NCI-H2171 treated with DMSO at 0.1 percent for 48 hours (cell line): Measurements from ENCODE around the gene VDAC1.
"Not testable (repeated sequence)": the region's sequence is repeated elsewhere in the genome, so short reads cannot be mapped to it uniquely, and the experiment has no call there.

Experiments
- DNase-seq: peaks from one replicate; lab custom pipeline; 2025; lab: John Stamatoyannopoulos, UW

The VDAC1 gene

DNA sequence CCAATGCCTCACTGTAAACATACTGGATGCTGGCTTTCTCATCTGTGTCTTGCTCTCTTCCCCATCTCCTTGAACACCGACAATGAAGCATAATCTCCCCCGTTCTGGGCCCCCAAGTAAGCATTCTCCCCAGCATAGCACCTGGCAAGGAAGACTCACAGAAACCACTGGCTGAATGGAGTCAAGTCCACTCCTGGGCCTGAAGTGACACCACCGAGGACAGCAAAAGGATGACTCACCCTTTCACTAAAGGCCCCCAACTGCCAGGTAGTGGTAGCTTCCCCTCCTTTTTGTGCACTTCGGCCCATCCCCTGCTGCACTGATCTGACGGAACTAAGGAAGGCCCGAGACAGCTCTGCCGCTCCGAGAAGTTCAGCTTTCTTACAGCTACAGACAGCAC, 9.4 kb downstream of the VDAC1 start:
- DNase-seq: no peak

DNA sequence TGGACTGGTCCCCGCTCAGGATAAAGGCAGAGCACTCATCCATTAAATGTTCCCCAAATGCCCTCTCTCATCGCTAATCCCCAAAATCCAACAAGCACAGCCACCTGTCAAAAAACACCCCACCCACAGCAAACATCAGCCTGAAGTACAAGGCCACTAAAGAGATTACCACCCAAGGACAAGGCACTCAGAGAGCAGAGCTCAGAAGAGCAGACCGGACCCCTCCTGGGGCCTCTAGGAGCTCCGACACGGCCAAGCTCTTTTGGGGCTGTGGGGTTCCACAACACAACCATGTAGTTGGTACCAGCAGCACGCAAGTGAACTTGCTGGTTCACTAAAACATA, 9.8 kb downstream of the VDAC1 start:
- DNase-seq: no peak

DNA sequence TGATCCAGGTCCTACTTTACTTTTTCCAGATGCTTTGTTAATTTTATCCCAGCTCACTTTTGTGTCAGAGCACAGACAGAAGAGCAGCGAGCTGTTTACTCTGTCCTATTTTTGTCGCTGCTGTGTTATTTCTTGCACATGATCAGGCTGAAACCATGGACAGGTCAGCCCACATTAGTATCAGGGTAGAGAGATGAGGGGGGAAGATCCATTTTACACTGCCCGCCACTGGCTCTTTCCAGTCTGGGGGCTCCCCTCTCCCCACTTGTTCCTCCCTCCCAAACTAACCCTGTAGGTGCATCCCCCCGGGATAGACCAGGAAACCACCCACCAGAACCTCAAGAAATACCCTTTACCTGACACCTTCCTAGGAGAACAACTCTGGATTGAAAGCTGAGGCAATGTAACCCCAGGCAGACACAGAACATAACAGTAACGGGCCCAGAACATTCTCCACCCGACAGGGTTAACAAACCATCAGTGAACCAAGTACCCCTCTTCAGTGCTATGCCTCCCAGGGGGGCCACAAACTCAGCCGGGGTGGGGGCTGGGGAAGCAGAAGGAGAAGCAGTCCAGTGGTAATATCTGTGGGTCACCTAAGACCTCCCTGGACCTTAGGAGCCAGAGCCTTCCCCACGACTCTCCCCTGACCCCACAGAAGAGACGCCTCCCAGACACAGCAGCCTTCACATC, 10.3 kb downstream of the VDAC1 start:
- DNase-seq: no peak

- peak; percentile 55 for DNase-seq
These were observed 11.4 kb downstream of the VDAC1 start for GRCh38 chr5:133993185-133993936.

- peak; percentile 81 for DNase-seq
These were observed 12.2 kb downstream of the VDAC1 start for GRCh38 chr5:133992429-133993155.

GRCh38 chr5:133991171-133991910, 13.4 kb downstream of the VDAC1 start:
- DNase-seq: no peak

- peak; percentile 50 for DNase-seq
These were observed 14.4 kb downstream of the VDAC1 start for GRCh38 chr5:133990396-133990795.

DNA sequence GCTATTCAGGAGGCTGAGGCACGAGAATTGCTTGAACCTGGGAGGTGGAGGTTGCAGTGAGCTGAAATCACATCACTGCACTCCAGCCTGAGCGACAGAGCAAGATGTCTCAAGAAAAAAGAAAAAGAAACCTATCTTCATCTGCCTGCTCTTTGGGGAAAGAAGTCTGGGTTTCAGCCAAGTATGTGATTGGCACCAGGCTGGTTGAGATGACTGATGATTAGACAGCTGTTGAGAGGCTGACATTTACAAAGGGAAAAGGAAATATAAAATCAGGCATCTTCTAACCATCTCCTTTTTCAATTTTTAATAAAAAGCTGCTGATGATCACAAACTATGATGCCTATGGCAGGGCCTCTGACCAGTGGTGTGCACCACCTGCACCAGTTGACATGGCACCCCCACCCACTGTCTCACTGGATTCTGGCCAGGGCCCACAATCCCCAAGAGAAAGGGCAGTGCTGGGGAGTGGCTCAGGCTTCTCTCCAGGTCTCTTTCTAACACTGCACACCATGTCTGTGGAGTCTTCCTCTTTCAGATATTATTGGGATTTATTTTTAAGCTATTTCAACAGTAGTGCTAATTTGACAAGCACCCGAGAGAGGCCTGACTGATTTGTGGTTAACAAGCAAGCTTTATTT, 19.1 kb downstream of the VDAC1 start:
- DNase-seq: peak; percentile 23

- no peak for DNase-seq
These were observed 21.1 kb downstream of the VDAC1 start for GRCh38 chr5:133983674-133984073.

DNA sequence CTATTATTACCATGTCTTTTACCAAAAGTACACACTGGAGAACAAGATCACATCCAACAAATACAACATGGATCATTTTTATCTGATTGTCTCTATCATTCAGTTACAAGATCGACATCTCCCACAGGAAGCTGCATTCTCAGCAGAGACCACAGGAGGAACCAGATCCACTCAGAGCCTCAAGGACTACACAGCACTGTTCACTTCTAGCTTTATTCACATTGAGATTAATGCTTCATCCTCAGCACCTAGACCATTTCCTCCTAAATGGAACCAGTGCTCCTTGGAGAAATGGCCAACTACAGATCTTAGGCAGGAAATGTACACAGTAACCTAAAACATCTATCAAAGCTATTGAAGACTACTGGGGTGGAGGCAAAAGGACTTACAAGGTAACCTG, 23.1 kb downstream of the VDAC1 start:
- DNase-seq: no peak

DNA sequence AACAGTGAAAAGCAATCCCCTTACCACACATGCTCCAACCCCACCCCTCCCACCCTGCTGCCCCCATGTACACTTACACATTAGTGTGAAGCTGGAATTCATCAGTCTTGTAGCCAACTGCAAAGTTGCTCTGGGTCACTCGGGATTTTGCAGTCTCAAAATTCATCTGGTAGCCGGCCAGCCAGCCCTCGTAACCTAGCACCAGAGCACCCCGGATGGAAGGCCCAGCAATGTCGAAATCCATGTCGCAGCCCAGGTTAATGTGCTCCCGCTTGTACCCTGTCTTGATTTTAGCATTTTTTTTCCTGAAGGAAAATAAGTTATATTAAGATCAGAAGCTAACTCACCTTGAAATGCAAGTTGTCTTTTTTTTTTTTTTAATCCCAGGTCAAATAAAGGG, 24.1 kb downstream of the VDAC1 start:
- DNase-seq: no peak

DNA sequence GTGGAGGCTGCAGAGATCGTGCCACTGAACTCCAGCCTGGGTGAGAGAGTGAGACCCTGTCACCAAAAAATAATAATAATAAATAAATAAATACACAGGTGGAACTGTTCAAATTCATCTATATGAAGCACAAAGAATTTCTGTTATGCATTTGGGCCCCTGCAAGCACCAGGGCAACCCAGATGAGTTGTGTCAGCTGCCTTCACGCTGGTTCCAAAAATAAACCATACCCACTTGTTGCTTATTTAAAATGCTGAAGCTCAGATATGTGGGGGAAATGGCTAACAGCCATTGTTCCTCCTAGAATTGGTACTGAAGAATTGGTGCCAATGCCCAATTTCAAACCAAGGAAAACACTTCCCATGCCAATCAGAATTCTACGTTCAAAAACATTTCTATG, 25.8 kb downstream of the VDAC1 start:
- DNase-seq: no peak

DNA sequence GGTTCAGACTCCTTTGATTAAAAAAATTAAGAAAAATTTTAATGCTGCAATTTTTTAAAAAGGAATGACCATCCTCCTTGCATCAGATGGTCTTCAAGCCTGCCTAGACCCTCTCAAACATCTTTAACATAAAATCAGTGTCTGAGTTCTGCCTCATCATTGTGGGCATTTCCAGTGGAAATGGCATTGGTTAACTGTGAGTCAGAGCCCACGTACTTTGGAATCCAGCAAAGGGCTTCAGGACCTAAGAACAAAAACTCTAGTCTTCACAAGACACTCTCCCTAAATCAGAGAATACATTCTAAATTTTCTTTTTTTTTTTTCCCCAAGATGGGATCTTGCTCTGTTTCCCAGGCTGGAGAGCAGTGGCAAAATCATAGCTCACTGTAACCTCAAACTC, 26.9 kb downstream of the VDAC1 start:
- DNase-seq: no peak

DNA sequence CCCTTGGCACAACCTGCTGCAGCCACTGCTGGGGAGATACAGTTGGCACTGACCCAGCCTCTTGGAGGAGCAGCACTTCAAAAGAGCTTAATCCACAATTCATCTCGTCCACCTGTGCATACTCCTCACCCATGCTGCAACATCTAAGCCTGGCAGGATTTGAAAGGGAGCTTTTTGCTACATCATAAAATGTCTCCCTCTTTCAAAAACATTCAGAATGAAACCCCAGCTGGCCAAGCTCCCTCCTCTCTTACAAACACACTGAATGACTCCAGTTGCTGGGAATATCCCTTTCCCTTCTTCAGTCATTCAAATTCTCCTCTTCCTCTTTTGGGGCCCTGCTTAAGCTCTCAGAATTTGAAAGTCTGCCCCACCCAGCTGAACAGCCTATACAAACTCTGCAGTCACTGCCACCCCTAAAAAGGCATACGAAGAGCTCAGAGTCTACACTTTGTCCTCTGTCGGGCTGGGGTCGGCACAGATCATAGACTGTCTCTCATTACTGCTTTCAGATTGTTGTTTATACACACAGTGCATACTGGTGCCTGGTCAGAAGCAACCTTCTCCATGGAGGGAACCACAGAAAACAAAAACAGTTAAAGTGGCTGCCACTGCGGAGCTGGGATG, 27.5 kb downstream of the VDAC1 start:
- DNase-seq: peak; percentile 38

DNA sequence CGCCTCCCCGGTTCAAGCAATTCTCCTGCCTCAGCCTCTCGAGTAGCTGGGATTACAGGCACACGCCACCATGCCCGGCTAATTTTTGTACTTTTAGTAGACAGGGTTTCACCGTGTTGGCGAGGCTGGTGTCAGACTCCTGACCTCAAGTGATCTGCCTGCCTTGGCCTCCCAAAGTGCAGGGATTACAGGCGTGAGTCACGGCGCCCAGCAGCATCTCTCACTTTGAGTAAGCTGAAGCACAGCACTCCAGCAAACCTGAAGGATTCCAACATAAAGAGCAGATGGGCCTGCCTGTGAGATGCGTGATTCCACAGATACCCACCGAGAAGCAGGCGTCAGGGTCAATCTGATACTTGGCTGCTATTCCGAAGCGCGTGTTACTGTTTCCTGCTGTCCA, 29.2 kb downstream of the VDAC1 start:
- DNase-seq: not testable (repeated sequence)

DNA sequence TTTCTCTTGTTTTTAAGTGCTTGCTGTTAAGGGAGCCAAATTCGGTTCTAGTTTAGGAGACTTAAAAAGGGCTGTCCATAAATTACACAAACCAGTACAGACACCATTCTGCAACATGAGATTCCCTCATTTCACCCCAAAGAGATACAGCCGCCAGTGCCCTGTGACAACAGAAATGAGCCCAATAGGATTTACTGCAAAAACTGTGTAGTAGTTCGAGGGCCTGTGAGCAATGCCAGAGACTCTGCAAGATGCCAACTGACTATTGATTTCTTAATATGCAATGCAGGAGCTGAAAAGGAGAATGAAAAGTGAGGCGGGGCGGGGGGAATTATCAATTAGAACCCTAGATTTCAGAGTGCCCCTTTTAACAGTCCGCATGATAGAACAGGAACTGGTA, 30.6 kb downstream of the VDAC1 start:
- no peak for DNase-seq

DNA sequence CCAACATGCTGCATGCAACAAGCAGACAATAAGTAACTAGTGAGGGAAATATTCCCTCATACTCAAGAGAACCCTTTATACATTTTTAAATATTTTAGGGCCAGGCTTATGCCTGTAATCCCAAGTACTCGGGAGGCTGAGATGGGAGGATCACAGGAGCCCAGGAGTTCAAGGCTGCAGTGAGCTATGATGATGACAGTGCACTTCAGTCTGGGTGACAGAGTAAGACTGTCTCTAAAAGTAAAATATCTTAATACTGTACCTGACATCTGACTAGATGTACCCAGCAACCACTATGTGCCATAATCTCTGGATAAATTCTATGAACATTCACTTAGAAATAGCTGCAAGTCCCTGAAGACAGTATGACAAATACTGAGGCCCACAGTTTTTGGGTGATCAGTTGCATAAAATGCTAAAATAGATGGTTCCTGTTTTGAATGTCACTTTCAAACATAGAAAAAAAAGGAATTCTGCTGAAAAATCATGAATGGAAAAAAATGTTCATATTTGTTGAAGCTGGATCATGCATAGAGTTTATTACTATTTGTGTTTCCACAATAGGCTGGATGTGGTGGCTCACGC, 34.4 kb downstream of the VDAC1 start:
- DNase-seq: no peak

GRCh38 chr5:133969654-133970324, 35.0 kb downstream of the VDAC1 start:
- no peak for DNase-seq

GRCh38 chr5:133968204-133968980, 36.4 kb downstream of the VDAC1 start, which contains the start of gene C5orf15:
Gene C5orf15 (minus strand): TSS chr5:133968625. CDS start chr5:133968584, 41 bp downstream.
- peak; percentile 92 for DNase-seq
